GM19240 (cell line): ENCODE results near the gene RASSF5.
"Not testable (repeated sequence)": the region's sequence is repeated elsewhere in the genome, so short reads cannot be mapped to it uniquely, and the experiment has no call there.

Source experiments
- DNase-seq: peaks from one replicate; pipeline ENCODE4 v3.0.0; 2011; ENCODE audit warnings: low spot score; ENCODE audit not compliant: insufficient read length

Gene RASSF5

DNA sequence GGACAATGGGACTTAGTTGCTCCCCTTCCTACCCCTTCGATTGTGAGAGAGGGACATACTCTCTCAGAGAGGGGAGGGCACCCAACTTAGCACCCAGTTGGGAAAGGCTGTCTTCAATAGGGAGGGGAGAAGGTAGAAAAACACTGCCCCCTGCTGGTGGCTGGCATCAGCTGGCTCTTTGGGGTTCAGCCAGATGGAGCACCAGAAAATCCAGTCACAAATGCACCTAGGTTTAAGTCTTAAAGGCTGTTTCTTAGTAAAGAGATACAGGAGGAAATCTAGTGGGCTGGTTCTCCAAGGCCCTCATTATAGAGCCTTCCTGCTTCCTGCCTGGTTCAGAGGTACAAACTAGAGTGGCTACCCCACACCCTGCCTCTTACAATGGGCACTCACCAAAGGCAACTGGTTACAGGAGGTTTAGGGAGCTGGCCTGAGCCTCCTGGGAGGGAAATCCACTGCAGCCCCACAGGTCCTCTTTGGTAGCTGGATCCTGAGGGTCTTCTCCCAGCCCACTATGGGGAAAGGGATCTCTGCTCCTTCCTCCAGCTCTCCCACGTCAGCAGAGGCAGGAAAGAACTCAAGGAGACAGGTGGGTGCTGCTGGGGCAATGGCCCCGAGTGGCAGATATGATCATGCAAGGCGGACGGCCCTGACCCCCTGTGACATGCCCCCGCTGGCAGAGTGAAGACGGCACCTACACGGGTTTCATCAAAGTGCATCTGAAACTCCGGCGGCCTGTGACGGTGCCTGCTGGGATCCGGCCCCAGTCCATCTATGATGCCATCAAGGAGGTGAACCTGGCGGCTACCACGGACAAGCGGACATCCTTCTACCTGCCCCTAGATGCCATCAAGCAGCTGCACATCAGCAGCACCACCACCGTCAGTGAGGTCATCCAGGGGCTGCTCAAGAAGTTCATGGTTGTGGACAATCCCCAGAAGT is 76.6 kb downstream of the RASSF5 start:
- DNase-seq = peak; percentile 45

DNA sequence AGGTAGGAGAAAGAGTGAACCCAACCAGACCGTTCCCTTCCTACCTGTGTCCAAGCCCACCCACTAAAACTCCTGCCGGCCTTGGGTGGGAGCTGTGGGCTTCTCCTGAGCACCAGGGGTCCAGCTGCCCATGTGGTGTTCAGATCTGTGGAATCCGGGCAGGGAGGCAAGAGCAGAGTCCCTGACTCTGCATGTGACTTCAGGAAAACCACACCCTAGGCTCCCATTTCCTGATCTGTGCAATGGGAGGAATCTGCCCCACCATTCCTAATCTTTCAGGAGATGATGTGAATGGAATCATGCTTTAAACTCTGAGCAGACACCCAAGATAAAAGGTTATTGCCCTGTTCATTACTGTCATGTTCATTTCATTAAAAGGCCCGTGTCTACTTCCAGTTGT is 77.4 kb downstream of the RASSF5 start:
- DNase-seq = no peak

DNA sequence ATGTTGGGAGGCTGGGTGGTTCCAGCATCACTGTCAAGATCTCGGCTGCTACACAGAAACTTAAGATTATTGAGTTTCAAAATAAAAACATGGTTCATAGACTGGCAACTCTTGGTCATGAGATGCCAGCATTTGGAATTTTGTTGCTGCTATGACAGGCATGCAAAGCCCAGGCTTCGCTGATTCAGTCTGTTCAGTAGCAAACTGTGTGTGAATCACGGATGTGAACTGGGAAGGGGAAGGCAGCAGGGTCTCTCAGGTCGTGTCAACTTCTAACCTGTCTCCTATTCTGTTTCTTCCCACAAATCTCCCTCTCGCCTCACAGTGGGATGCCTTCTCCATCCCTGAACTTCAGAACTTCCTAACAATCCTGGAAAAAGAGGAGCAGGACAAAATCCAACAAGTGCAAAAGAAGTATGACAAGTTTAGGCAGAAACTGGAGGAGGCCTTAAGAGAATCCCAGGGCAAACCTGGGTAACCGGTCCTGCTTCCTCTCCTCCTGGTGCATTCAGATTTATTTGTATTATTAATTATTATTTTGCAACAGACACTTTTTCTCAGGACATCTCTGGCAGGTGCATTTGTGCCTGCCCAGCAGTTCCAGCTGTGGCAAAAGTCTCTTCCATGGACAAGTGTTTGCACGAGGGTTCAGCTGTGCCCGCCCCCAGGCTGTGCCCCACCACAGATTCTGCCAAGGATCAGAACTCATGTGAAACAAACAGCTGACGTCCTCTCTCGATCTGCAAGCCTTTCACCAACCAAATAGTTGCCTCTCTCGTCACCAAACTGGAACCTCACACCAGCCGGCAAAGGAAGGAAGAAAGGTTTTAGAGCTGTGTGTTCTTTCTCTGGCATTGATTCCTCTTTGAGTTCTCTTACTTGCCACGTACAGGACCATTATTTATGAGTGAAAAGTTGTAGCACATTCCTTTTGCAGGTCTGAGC is 79.4 kb downstream of the RASSF5 start:
- no peak for DNase-seq

DNA sequence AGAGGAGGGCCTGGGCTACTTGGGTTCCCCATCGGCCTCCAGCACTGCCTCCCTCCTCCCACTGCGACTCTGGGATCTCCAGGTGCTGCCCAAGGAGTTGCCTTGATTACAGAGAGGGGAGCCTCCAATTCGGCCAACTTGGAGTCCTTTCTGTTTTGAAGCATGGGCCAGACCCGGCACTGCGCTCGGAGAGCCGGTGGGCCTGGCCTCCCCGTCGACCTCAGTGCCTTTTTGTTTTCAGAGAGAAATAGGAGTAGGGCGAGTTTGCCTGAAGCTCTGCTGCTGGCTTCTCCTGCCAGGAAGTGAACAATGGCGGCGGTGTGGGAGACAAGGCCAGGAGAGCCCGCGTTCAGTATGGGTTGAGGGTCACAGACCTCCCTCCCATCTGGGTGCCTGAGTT is 80.6 kb downstream of the RASSF5 start:
- no peak for DNase-seq

DNA sequence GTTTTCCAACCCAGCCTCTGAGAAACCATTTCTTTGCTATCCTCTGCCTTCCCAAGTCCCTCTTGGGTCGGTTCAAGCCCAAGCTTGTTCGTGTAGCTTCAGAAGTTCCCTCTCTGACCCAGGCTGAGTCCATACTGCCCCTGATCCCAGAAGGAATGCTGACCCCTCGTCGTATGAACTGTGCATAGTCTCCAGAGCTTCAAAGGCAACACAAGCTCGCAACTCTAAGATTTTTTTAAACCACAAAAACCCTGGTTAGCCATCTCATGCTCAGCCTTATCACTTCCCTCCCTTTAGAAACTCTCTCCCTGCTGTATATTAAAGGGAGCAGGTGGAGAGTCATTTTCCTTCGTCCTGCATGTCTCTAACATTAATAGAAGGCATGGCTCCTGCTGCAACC is 81.2 kb downstream of the RASSF5 start:
- DNase-seq = no peak

DNA sequence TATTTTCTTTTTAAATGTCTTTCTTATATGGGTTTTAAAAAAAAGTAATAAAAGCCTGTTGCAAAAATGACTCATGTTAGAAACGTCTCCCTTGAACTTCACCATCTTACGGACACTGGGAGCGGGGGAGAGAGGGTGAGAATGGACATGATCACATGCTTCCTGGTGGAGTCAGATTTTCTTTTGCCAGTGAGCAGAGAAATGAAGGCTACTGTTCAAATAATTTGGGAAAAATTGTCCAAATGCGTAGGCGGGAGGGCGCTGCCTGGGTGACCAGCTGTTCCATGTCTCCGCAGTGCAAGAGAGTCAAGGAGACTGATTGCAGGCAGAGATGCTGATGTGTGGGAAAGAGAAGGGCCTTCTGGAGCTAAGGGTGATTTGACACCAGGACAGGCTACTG is 81.9 kb downstream of the RASSF5 start:
- no peak for DNase-seq

DNA sequence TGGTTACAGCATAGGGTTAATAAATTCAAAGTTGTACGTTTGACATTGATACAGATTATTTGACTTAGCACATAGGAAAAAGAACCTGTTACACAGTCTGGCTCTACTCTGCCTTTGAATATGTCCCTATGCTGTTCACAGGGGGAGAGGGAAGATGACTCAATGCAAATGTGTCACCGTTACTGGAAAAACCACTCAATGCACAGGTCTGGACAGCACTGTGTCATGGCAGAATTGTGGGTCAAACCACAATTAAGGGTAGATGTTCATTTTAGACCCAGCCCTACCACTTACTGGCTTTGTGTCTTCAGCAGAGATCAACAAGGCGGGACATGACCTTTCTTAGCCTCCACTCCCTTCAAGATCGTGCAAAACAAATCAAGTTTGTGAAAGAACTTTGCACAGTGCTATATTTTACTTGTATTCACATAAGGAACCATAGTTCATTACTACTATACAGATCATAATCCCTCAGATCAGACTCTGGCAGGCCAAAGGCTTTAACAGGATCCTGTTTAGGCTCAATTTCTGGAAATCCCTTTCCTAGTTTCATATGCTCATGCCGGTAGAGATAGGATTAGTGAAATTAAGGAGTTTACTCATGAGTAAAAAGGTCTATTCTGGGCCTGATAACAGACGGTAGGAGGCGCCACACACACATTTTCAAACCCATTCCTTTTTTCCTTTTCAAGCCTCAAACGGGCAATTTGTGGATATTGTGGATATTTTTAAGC is 82.9 kb downstream of the RASSF5 start:
- DNase-seq = no peak

DNA sequence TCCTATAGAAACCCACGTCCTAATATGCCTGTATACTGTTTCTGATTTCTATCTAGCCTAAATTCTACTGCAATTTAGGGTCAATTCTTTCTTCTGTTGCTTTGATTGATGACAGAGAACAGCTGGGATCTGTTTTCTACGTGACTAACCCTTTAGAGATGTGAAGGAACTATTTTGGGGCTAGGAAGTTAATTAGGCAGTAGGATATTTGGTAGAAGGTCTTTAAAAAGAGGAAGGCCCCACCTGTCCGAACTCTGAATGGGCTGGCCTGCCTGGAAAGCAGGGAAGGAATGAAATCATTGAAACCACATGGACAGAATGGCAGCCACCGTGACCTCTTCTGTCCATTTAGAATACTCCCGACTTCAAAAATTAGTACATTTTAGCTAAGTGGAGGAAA is 83.9 kb downstream of the RASSF5 start:
- no peak for DNase-seq

DNA sequence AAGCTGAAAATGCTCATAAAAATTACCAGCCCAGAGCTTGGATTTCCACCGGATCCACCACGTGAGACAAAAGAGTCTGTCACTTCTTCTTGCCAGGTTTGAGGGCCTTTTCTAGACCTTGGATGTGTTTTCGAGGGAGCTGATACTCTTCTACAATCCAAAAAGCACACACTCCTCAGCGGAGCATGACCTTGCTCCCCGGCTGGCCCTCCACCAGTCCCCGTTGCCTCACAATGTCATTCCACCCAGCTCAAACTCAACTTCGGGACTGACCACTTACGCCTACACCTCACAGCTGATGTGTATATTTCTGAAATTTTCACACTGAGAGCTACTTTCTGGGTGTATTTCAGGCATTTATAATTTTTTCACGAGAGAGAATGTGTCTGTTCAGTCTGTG is 84.4 kb downstream of the RASSF5 start:
- DNase-seq = no peak

DNA sequence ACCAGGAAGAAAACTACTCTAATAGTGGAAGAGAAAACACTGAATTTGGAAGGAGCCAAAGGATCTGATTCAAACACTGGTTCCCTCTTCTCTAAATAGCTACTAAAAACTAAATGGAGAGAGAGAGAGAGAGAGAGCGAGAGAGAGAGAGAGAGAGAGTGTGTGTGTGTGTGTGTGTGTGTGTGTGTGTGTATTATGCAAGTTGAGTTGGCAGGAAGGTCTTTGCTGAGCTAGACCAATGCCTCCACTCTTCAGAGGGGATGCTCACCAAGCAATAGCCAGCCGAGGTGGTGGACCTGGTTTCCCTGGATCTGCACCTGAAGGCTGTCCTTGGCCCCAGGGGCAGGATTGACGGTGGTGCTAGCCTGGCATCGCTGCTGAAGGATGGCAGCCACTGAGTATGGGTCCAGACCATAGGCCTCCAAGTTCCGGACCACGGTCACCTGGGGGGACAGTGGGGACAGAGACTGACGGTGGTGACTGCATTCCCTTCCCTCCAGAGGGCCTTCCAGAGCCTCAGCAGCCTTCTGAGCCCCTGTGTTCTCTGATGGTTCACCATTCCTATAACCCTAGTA is 86.1 kb downstream of the RASSF5 start:
- DNase-seq = no peak

DNA sequence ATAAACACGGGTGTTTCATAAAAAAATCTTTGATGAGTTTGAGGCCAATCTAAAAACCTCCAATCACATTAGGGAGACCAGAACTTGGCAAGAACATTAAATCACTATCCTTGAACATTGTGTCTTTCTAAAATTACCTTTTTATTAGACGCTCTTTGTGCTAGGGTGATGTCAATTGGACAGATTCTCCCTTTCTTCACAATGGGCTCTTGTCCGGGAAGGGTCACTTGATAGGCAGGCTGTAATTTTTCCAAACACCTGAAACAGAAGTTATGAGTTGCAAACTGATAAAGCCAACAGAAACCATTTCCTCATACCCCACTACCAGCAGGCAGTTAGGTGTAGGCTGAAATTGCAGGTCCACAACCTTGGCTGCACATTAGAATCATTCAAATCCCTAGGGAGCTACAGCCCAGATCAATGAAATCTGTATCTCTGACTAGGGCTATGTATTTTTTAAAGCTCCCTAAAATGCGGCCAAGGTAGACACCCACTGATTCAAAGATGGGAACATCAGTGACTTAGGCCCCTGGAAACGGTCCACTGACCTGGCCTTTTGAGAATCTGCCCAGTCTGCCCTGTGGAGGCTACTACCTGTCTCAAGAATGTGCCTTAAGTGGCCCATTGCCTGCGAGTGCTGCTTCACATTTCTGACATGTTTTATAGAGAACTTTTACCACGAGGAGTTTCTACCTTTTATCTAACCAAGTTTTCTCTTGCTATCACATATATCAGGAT is 88.4 kb downstream of the RASSF5 start:
- no peak for DNase-seq

DNA sequence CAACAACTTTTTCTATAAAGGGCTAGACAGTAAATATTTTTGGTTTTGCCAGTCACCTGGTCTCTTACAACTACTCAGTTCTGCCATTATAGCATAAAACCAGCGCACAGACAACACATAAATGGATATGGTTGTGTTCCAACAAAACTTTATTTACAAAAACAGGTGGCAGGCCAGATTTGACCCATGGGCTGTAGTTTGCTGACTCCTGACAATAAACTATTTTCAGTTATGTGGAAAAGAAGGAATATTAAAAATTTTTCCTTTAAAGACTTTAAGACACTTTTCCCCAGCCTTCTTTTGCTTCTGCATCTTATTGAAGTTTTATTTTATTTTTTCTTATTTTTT is 89.0 kb downstream of the RASSF5 start:
- DNase-seq = no peak

DNA sequence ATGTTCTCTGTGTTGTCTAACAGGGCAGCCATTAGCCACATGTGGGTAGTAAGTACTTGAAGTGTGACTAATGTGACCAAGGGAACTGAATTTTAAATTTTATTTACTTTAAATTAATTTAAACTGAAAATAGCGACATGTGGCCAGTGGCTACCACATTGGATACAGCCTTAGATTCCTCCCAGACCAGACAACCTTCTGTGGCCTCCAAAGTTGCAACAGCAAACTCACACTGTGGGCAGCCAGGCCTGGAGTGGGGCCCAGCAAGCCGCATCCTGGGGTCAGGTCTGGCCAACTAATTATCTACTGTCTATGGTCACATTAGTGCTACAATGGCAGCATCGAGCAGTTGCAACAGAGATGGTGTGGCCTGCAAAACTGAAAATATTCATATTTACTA is 93.2 kb downstream of the RASSF5 start:
- DNase-seq = no peak

DNA sequence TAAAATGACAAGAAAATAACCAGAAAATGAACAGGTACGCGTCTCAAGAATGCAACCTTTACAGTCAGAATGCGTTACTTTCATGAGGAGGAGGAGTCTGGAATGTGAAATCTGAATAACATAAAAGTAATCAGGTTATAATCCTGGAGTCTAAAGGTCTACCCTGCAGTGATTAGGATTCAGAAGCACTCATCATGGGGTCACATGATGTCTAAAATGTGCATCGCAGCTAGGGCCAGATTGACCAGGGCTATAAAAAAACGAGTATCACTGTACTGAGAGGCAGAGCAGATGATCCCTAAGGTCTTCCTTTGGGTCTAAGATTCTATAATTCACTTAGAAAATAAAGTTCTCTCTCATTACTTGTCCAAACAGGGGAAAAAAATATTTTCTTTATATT is 97.5 kb downstream of the RASSF5 start:
- DNase-seq = no peak

DNA sequence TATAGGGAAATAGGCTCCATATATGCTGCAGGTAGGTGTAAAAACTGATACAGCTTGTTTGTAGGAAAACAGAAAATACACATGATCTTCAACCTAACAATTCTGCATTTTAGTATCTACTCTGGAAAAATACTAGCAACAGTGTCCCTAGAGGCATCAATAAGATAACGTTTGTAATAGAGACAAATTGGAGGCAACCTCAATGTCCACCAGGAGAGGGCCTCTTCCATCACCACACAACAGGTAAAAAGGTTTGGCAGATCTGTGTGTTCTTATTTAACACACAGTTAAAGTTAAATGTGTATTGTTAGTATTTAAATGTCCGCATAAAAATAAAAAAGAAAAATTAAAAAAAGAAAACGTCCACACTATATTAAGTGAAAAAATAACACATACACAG is 99.5 kb downstream of the RASSF5 start:
- DNase-seq = no peak

DNA sequence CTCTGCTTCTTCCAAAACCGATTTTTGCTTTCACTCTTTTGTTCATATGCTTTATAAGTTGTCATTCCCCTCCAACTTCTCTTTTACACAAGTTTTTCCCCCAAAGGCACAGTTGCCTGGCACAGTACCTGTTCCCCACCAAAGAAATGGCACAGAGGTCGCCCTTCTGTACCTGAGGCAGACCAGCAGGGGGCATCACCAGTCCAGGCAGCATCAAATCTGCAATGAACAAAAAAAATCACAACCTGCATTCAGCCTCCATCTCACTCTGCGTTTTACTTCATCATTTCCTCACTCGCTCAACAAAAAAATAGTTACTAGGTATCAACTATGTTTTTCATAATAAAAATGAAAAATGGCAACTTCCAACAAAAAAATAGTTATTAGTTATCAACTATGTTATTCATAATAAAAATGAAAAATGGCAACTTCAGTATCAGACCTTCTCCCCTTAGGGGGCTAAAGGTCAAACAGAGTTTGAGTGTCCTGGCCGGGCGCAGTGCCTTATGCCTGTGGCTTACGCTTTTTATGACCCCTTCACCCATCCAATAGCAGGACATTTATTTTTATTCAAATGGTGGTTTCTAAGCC is 100.9 kb downstream of the RASSF5 start:
- DNase-seq = peak; percentile 44

DNA sequence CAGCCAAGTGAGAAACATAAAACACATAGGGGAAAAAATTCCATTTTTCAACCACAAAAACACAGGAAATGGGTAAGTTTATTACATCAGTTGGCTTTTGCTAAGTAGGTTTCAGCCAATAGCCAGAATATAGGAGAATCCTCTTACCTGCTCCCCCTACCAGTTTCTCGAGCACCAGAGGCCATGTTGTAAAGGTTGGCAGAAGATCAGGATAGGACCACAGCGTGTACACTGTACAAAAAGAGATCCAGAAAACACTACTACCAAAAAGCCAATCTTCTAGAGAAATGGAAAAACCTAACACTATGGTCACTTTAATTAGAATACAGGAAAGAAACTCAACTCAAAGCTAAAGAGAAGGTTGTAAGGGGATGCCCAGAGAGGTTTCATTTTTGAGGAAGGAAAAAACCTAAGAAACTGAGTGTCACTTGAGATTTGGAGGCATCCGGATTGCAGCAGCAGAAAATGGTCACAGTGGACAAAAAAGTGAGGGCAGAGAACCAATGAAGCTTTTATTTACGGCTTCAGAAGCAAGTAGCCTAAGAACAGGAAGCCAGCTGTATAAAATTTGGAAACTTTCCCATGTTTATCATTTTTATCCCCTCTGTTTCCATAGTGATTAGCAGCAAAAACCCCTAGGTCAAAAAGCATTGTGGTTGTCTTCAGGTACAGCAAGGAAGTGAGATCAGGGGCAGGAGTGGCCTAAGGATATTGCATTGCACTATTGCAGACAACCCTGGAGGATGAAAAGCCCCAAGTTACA is 102.1 kb downstream of the RASSF5 start:
- no peak for DNase-seq

DNA sequence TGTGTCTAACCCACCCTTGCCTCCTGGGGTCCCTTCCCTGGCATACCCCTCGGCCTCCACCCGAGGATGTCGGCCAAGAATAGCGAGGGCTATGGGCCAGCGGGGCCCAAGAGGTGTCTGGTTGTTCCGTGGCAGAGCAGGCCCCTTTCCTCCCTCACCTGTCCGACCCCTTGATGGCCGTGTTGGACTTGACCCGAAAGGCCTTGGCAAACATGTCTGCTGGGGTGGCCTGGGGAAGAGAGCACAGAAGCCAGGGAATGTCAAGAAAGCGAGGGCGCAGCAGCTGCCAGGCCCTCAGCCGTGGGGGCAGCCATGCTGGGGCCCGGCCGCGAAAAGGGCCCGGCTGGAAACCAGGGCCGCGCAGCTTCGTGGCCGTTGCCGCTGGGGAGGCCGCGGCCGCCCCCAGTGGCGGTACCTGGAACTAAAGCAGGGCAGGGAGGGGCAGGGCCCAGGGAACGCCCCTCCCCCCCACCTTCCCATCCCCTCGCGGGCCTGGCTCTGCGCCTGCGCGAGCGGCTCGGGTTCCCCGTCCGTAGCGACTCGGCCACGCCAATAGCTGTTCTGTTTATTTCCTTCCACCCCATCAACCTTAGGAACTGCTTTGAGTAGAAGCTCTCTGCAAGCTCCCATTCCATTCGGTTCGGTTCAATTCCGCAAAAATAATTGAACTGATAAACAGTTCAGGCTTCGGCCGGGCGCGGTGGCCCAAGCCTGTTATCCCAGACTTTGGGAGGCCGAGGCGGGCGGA is 105.0 kb downstream of the RASSF5 start, which contains the start of gene EIF2D:
EIF2D (minus strand) TSS at position 337 of the 748 bp plus-strand sequence; CDS start at position 214, 123 bp downstream.
- DNase-seq = peak; percentile 95

DNA sequence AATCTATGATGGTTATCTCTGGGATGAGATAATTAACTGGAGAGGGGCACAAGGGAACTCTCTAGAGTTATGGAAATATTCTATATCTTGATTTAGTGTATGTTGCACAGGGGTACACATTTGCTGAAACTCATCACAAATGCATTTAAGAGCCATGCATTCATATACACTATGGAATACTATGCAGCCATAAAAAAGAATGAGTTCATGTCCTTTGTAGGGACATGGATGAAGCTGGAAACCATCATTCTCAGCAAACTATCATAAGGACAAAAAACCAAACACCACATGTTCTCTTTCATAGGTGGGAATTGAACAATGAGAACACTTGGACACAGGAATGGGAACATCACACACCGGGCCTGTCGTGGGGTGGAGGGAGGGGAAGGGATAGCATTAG is 119.1 kb downstream of the RASSF5 start:
- not testable (repeated sequence) for DNase-seq
